ENCODE data around the gene GIT2. TPM values are rescaled to one million over a fixed set of nuclear protein-coding genes. Genes with fewer than 3 reads are reported as not detected.

The GIT2 gene
- total RNA-seq, 1 experiment from 2014 or later, result 21.7 TPM

GRCh38 chr12:109989380-109989779, 6.8 kb downstream of the GIT2 start:
- H3K4me3 Mint-ChIP-seq, result no peak overlapping the region; the same call in 1 of the 2 replicates
- no peak for TF ChIP-seq GRHL2 (CRISPR knock-in tag; IDR thresholded peaks at IDR 0.05; ENCODE audit: insufficient replicate concordance, severe bottlenecking)
- TF ChIP-seq NFATC4 (CRISPR knock-in tag; IDR thresholded peaks at IDR 0.05), result no peak
- no peak for TF ChIP-seq MXD4 (CRISPR knock-in tag; IDR thresholded peaks at IDR 0.05; ENCODE audit: borderline replicate concordance)
- no peak for TF ChIP-seq PRRX2 (CRISPR knock-in tag; IDR thresholded peaks at IDR 0.05)
- no peak for TF ChIP-seq ZNF138 (CRISPR knock-in tag; conservative IDR thresholded peaks at IDR 0.05)
- no peak for TF ChIP-seq JUN (CRISPR knock-in tag; IDR thresholded peaks at IDR 0.05)
- no peak for TF ChIP-seq ZNF396 (CRISPR knock-in tag; IDR thresholded peaks at IDR 0.05; ENCODE audit: borderline replicate concordance)
- H3K4me1 Mint-ChIP-seq, result peaks cover 17% of the 10 kb centered on the region
- DNase-seq (ENCODE audit: low spot score), result no peak
- peaks cover 4% of the 10 kb centered on the region; the same call in 1 of the 2 replicates for H3K9me3 Mint-ChIP-seq
- CTCF ChIA-PET, result no interaction called here
- ATAC-seq, result peak; percentile 79
- H3K27me3 Mint-ChIP-seq (ENCODE audit: low read depth), result no peaks in the 10 kb centered on the region
- peak overlapping the region; percentile 44; the same call in 1 of the 2 replicates for H3K27ac Mint-ChIP-seq
- peaks cover 23% of the 10 kb centered on the region for H3K36me3 Mint-ChIP-seq
- POLR2A ChIA-PET, result no interaction called here

GRCh38 chr12:109988903-109989302, 7.3 kb downstream of the GIT2 start:
- Mint-ChIP-seq H3K9me3 (peaks cover 4% of the 10 kb centered on the region; the same call in 1 of the 2 replicates), H3K4me1 (peaks cover 14% of the 10 kb centered on the region), H3K36me3 (peaks cover 23% of the 10 kb centered on the region), H3K27me3 (ENCODE audit: low read depth) (no peaks in the 10 kb centered on the region), H3K27ac (peak overlapping the region; percentile 44), H3K4me3 (no peak overlapping the region)
- DNase-seq (ENCODE audit: low spot score), result no peak
- POLR2A ChIA-PET, result no interaction called here
- CTCF ChIA-PET, result interaction anchor here (0.6 kb wide), 1 partner anchor 11 kb away, joined by 3 read pairs; the partner anchor contains the start of gene ANKRD13A
- TF ChIP-seq JUN (CRISPR knock-in tag; IDR thresholded peaks at IDR 0.05) (no peak), ZNF219 (CRISPR knock-in tag; IDR thresholded peaks at IDR 0.05; ENCODE audit: borderline replicate concordance) (no peak), NR3C1 (CRISPR knock-in tag; conservative IDR thresholded peaks at IDR 0.05; ENCODE audit: low read depth) (no peak)
- no peak for ATAC-seq

GRCh38 chr12:109988274-109988673, 7.9 kb downstream of the GIT2 start:
- Mint-ChIP-seq H3K4me3 (no peak overlapping the region), H3K36me3 (peaks cover 27% of the 10 kb centered on the region), H3K4me1 (peaks cover 14% of the 10 kb centered on the region), H3K9me3 (peaks cover 4% of the 10 kb centered on the region; the same call in 1 of the 2 replicates), H3K27me3 (ENCODE audit: low read depth) (no peaks in the 10 kb centered on the region), H3K27ac (no peak overlapping the region)
- no peak for ATAC-seq
- peak; percentile 92 for TF ChIP-seq ZNF121 (CRISPR knock-in tag; IDR thresholded peaks at IDR 0.05)
- no peak for TF ChIP-seq RELA (CRISPR knock-in tag; IDR thresholded peaks at IDR 0.05; ENCODE audit: borderline replicate concordance)
- ChIA-PET POLR2A (no interaction called here), CTCF (interaction anchor here (0.6 kb wide), 1 partner anchor 11 kb away, joined by 3 read pairs; the partner anchor contains the start of gene ANKRD13A)
- DNase-seq (ENCODE audit: low spot score), result no peak

DNA sequence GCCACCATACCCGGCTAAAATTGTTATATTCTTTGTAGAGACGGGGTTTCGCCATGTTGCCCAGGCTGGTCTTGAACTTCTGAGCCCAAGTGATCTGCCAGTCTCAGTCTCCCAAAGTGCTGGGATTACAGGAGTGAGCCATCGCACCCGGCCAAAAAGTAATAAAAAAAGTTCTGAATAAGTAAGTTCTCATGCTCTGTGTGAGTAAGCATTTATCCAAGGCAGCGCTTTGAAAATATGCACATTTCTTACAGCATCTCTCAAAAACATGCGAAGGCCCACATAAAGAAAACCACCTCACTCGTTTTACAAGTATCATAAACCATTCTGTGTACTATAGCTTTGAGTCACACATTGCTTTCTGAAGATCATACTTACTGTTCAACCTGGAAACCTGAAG, 8.6 kb downstream of the GIT2 start:
- DNase-seq (ENCODE audit: low spot score) (no peak), ATAC-seq (no peak)
- peaks cover 14% of the 10 kb centered on the region for H3K4me1 Mint-ChIP-seq
- ChIA-PET POLR2A (no interaction called here), CTCF (no interaction called here)
- peaks cover 4% of the 10 kb centered on the region; the same call in 1 of the 2 replicates for H3K9me3 Mint-ChIP-seq
- no peak overlapping the region for H3K27ac Mint-ChIP-seq
- no peak overlapping the region for H3K4me3 Mint-ChIP-seq
- peaks cover 31% of the 10 kb centered on the region for H3K36me3 Mint-ChIP-seq
- H3K27me3 Mint-ChIP-seq (ENCODE audit: low read depth), result no peaks in the 10 kb centered on the region
- no peak for TF ChIP-seq NR2C2 (CRISPR knock-in tag; IDR thresholded peaks at IDR 0.05)
- TF ChIP-seq ESRRA (CRISPR knock-in tag; IDR thresholded peaks at IDR 0.05; ENCODE audit: borderline replicate concordance), result no peak
- no peak for TF ChIP-seq HMGXB4 (CRISPR knock-in tag; IDR thresholded peaks at IDR 0.05)
- TF ChIP-seq, protein P1, sequence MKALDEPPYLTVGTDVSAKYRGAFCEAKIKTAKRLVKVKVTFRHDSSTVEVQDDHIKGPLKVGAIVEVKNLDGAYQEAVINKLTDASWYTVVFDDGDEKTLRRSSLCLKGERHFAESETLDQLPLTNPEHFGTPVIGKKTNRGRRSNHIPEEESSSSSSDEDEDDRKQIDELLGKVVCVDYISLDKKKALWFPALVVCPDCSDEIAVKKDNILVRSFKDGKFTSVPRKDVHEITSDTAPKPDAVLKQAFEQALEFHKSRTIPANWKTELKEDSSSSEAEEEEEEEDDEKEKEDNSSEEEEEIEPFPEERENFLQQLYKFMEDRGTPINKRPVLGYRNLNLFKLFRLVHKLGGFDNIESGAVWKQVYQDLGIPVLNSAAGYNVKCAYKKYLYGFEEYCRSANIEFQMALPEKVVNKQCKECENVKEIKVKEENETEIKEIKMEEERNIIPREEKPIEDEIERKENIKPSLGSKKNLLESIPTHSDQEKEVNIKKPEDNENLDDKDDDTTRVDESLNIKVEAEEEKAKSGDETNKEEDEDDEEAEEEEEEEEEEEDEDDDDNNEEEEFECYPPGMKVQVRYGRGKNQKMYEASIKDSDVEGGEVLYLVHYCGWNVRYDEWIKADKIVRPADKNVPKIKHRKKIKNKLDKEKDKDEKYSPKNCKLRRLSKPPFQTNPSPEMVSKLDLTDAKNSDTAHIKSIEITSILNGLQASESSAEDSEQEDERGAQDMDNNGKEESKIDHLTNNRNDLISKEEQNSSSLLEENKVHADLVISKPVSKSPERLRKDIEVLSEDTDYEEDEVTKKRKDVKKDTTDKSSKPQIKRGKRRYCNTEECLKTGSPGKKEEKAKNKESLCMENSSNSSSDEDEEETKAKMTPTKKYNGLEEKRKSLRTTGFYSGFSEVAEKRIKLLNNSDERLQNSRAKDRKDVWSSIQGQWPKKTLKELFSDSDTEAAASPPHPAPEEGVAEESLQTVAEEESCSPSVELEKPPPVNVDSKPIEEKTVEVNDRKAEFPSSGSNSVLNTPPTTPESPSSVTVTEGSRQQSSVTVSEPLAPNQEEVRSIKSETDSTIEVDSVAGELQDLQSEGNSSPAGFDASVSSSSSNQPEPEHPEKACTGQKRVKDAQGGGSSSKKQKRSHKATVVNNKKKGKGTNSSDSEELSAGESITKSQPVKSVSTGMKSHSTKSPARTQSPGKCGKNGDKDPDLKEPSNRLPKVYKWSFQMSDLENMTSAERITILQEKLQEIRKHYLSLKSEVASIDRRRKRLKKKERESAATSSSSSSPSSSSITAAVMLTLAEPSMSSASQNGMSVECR (CRISPR knock-in tag; IDR thresholded peaks at IDR 0.05; ENCODE audit: borderline replicate concordance), result no peak
- TF ChIP-seq, protein P2, sequence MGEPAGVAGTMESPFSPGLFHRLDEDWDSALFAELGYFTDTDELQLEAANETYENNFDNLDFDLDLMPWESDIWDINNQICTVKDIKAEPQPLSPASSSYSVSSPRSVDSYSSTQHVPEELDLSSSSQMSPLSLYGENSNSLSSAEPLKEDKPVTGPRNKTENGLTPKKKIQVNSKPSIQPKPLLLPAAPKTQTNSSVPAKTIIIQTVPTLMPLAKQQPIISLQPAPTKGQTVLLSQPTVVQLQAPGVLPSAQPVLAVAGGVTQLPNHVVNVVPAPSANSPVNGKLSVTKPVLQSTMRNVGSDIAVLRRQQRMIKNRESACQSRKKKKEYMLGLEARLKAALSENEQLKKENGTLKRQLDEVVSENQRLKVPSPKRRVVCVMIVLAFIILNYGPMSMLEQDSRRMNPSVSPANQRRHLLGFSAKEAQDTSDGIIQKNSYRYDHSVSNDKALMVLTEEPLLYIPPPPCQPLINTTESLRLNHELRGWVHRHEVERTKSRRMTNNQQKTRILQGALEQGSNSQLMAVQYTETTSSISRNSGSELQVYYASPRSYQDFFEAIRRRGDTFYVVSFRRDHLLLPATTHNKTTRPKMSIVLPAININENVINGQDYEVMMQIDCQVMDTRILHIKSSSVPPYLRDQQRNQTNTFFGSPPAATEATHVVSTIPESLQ (CRISPR knock-in tag; IDR thresholded peaks at IDR 0.05), result no peak
- TF ChIP-seq, protein P3, sequence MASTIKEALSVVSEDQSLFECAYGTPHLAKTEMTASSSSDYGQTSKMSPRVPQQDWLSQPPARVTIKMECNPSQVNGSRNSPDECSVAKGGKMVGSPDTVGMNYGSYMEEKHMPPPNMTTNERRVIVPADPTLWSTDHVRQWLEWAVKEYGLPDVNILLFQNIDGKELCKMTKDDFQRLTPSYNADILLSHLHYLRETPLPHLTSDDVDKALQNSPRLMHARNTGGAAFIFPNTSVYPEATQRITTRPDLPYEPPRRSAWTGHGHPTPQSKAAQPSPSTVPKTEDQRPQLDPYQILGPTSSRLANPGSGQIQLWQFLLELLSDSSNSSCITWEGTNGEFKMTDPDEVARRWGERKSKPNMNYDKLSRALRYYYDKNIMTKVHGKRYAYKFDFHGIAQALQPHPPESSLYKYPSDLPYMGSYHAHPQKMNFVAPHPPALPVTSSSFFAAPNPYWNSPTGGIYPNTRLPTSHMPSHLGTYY (CRISPR knock-in tag; IDR thresholded peaks at IDR 0.05), result no peak
- TF ChIP-seq NR1H2 (CRISPR knock-in tag; IDR thresholded peaks at IDR 0.05), result no peak

All from WTC11 (cell line).